ENCODE data around the gene LIN7A.

The LIN7A gene

DNA sequence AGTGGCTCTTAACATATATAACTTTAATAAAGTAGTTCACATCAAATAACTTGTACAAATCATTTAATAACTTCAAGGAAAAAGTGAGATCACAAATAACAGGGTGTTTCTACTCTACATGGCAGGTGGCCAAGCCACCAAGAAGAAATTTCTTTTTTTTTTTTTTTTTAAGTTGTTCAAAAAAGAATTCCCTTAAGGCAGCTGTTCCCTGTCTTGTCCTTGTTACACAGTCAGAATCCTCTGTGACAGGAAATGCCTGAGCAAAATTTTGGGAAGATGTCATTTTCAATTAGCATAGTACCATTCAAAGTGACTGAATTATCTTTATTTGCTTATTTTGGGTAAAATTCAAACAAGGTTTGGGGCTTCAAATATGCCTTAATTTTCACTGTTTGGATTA lies 79.4 kb downstream of the LIN7A start:
- no peak for DNase-seq (ENCODE audit: low read depth)

DNA sequence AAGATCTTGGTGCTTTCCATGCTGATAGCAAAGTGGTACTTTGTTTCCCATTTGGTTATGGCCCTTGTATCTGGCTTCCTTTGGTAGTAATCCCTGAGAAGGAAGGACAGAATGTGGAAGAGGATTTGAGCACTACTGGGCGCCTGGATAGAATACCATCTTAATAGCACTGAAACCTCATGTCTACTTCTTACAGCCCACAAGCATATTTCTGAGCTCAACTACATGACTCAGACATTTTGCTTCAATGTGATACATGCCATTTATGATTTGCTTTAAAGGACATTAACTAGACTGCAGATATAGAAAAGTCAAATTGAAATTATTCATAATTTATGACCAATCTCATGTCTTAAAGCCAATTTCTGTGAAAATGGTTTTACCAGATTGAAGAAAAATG lies 80.4 kb downstream of the LIN7A start:
- DNase-seq (ENCODE audit: low read depth), result peak; percentile 6

DNA sequence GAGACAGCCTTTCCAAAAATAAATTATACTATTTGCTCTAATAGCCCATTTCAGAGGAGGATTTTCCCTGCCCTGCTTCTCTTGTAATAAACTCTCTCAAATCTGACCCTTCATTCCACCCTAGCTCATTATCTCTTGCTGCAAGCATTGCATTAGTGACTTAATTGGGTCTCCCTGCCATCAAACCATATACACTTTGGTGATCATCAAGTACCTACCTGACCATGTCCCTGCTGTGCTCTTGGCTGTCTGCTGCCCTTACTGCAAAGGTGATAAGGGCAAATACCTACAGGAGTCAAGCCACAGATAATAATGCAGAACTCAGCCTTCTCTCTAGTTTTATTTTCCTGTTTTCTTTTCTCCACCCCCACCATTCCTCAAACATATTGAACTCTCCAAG lies 88.4 kb downstream of the LIN7A start:
- no peak for DNase-seq (ENCODE audit: low read depth)

DNA sequence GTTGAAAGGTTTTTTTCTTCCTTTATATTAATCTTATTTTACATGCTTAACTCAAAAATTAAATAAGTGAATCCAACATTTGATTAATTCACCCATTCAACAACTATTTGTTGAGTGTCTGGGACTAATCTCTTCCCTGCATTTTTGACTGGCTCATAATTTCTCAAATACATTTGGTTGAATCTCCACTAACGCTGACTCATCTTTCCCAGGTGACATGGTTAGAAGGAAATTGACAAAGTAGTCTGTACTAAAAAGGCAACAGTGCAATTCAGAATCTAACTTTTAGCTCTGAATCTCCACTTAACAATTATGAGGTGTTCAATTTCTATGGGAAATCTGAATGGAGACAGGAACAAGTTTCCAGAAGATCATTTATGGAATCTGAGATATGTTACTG lies 88.9 kb downstream of the LIN7A start:
- no peak for DNase-seq (ENCODE audit: low read depth)

DNA sequence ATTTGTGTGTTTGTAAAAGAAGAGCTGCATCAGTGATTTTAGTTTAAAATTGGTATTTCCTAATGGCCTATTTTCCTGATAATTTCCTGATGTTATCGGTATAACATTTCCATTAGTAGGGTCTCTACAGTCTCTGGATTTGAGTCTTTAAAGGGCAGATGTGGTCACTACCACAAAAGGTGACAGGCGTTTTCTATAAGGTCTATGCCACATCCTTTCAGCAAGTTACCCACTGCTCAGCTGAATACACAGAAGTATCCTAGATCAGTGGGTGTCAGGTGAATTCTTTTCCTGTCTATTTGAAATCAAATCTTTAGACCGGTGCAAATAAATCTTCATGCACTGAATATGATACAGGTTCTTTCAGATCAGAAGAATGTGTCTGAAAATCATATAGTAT lies 90.2 kb downstream of the LIN7A start:
- DNase-seq (ENCODE audit: low read depth), result no peak

DNA sequence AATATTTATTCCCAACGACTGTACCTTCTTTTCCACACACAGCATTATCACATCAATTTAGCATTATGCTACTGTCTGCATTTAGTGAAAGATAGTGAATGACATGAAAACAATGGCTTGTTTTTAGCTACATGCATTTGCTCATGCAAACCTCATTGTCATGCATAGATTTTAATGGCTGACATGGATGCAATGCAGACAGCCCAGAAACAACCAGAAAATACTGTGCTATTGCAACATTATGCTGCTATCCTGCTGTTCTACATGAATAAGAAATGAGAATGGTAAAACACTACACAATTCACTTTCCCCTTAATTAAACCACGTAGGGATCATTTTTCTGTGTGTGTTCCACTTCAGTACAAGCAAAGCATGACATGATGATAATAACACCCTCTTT lies 90.8 kb downstream of the LIN7A start:
- no peak for DNase-seq (ENCODE audit: low read depth)

DNA sequence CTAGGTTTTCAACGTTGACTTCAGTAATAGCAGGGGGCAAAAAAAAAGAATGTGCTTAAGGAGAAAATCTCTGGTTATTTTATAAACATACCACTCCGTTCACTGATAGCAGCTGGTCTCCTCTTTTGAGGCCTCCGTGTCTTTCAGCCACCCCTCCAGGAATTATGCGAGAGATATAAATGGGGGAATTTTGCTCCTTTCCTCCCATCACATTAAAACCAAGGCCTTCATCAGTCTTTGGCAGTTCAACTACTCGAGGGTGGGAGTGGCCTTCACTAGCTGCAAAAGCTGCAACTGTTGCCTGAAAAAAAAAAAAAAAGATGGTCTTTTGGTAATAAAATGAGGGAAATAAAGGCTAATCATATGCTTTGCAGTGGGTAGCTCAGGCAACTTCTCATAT lies 92.1 kb downstream of the LIN7A start:
- no peak for DNase-seq (ENCODE audit: low read depth)

DNA sequence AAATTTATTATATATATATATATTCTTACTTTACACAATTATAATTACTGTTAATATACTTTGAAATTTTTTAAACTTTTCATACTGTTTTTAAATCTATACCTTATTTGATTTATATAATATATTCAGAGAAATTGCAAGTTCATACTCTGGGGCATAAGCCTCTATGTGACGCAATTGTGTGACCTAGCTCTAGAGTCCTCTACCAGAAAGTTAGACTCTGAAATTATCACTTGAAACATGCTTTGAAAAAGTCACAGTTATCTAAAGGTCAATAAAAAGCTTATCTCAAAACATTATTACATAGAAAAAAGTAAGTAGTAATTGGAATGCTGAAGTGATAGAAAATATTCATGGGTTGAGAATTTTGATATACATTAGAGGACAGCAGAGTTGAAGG lies 93.8 kb downstream of the LIN7A start:
- DNase-seq (ENCODE audit: low read depth), result no peak

DNA sequence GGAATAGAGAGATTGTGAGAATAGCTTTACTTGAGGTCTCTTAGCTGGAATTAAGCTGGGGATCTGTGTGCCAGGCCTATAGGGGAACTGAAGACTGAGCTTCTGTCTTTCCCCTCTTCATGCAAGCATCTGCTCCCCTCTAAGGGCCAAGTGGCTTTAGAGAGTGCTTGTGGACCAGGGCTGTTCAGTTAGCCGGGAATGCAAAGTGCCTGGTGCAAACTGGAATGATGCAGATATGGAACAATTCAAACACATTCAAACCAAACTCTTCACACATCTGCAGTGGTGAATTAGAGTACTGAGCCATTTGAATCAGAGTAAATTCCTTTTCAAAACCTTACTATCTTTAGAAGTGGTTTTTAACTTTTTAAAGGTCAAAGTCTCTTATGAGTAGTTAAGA lies 99.0 kb downstream of the LIN7A start:
- DNase-seq (ENCODE audit: low read depth), result no peak

DNA sequence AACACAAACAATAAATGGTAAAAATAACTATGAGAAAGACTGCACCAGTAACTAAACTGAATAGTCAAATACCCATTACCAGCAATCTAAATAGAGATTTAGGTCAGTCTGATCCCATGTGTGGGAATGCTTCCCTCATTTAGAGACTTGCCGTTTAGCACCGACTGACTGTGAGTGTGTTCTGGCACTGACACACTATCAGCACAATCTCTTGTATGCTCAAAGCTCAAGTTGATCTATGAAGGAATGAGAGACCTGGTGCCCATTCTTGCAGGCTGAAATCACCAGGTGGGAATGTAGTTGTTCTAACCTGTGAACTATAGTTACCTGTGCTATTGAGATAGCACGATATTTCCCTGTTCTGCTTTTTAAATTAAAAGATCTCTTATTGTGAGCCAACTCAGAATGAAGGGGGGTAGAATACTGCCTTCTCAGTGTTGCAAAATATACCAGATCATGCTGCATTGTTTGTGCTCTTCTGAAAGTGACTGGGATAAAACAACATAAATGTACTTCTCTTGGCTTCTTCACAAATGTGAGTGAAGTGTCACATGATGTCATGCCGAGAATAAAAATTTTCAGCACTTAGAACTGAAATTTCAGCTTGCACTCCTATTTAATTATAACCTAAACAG lies 99.6 kb downstream of the LIN7A start:
- peak; percentile 34 for DNase-seq (ENCODE audit: low read depth)

DNA sequence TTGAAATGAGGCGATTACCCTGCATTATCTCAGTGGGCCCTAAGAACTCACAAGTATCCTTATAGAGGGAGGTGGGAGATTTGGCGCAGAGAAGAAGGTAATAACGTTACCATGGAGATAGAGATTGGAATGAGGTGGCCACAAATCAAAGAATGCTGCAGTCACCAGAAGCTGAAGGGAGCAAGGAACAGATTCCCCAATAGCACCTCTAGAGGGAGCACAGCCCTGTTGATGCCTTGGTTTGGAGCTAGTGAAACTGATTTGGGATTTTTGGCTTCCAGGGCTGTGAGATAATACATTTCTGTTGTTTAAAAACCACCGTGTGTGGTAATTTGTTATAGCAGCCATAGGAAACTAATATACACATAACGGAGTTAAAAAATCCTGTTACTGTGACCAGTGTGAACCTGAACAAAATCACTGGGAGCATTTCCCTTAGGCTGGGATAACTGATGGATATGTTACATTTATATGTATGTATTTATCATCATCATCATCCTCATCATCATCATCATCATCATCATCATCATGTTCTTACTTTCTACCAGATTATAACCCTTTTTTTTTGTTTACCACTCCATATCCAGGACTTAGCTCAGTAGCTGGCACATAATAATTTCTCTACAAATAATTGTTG lies 100.3 kb downstream of the LIN7A start:
- peak; percentile 75 for DNase-seq (ENCODE audit: low read depth)

DNA sequence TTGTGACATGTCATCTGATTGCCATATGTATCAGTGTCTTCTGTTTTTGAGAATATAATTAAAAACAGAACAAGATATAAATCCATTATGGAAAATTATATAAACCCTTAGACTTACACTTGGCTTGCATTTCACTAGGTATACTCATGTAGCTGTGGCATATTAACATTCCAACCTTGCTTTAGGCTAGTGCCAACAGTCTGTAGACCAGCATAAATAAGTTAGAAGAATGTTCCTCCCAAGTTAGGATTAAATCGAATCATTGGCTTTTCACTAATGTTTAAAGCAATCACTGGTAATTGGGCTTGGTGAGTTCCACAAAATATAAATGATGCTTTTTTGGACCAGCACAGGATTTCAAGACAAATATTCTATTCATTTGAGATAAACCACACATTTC lies 103.0 kb downstream of the LIN7A start:
- no peak for DNase-seq (ENCODE audit: low read depth)

DNA sequence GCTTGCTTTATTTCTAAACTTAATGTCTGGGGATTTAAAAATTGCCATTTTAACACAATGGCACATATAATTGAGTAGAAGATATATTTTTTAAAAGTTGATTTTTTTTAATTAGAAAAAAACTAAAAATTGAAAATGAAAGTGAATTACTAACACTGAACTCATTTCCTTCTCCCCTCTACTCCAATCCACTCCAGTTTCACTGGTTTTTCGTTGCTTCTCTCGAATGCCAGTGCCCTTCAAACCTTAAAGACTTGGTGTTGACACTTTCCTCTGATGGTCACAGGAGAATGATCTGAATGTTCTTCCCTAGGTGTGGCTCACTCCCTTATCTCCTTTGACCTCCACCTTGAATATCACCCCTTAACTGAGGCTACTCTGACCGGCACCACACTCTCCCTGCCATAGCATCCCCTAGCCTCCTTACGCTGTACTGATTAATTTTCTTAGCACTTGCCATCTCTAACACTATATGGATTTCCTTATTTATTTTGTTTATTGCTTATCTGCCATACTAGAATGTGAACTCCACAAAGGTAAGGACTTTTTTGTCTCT lies 107.1 kb downstream of the LIN7A start:
- no peak for DNase-seq (ENCODE audit: low read depth)

DNA sequence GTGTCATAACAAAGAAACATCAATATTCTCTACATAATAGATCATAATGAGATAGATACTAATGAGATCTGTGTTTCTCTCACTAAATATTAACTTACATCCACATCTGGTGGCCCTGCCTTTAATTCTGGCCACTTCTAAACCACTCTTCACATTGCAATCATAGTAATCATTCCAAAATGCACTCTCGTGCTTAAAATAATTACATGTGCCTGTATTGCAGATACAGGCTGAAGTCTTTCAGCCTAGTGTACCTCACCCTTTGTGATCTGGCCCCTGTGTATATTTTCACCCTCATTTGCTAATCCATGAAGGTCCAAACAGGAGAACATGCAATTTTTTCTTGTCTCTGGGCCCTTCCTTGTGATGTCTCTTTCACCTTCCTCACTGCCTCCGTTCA lies 108.0 kb downstream of the LIN7A start:
- peak; percentile 44 for DNase-seq (ENCODE audit: low read depth)

DNA sequence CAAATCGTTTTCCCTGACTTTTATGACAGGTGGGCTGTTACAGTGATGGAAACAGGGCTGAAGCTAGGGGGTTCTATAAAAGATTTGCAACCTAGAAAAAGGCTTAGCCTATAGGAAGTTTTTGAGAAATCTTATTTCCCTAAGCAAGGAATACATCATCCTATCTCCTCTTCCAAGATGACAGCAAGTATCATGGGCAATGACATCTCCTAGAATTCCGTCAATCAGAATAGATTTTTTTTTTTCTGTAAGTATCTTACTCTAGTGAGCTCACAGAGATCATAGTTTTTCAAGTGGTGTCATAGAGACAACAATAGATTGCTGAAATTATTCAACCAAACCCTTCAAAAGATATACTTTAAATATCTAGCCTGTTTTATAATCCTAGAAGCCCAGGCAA lies 112.2 kb downstream of the LIN7A start:
- no peak for DNase-seq (ENCODE audit: low read depth)

DNA sequence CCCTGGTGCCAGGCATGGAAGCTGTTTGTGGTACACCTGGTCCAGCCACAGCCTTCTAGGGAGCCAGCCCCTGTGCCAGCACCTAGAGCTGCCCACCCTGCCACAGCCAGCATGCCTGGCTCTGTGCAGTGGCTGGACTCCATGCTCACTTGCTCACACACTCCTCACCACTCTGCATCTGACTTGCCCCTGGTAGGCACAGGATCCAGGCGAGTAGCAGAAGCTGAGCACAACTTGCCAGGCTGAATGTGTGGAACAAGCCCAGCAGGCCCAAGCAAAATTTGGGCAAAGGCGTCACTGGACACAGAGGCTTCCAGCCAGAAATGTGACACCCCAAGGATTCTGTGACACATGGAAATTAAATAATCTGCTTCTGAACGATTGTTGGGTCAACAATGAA lies 114.3 kb downstream of the LIN7A start:
- DNase-seq (ENCODE audit: low read depth), result no peak

DNA sequence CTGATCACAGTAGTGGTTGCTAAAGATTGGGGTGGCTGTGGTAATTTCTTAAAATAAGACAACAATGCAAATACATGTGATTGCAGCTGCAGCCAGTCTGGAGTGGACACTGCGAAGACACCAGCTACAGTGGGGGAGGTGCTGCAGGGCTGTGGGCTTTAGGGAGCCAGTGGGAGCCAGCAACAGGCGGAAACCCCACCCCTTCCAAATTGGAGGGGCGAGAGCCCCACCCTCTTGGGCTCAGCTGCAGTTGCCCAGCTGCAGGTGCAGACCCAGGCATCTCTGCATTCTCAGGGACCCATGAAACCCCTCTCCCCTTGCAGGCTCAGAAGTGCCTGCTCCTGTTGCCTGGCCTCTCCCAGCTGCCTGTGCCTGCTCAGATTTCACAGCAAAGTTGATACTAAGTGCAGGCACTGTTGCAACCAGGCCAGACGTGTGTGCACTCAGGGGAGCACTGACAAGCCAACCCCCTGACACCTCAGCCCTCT lies 116.2 kb downstream of the LIN7A start:
- no peak for DNase-seq (ENCODE audit: low read depth)

DNA sequence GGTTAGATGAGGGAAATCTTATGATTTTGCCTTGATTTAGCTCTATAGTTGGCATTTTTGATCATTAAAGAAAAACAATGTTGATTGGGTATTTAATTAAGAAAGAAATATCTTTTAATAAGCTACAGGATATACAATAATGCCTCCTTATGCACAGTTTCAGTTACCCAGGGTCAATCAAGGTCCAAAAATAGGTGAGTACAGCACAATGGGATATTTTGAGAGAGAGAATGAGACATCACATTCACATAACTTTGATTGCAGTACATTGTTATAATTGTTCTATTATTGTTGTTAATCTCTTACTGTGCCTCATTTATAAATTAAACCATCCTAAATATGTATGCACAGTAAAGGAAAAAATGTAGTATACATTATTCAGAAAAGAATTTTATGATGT lies 118.9 kb downstream of the LIN7A start:
- no peak for DNase-seq (ENCODE audit: low read depth)

DNA sequence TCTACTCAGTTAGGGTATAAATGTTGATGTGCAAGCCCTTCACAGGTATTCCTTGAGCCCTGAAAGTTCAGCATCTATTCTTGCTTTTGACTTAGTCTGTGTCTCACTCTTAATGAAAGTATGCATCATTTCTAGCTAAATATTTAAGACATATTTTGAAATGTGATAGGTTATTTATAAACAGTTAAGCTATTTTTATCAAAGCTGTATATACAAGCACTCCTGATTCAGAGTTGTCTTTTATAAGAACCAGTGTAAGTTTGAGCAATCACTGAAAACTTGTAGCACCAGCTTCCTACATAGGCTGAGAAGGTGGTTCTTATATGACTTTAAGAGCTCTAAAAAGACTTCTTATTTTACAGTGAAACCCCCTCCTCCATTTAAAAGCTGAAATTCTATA lies 122.4 kb downstream of the LIN7A start:
- DNase-seq (ENCODE audit: low read depth), result peak; percentile 50

DNA sequence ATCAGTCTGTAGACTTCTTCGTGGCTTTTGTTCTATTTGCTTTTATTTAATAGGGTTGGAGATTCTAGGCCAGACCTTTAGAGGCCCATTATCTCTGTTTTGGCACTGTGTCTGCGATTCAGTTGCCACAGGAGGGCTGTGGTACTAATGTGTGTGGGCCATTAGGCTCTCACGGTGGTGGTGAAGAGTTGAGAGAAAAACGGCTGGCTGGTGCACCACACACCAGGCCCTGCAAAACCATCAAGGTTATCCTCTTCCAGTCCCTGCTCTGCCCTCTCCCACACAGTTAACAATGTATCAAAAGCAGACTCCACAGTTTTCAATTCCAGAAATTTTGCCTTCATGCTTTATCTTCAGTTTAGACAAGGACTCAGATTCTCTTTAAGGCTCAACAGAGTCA lies 123.3 kb downstream of the LIN7A start:
- no peak for DNase-seq (ENCODE audit: low read depth)

DNA sequence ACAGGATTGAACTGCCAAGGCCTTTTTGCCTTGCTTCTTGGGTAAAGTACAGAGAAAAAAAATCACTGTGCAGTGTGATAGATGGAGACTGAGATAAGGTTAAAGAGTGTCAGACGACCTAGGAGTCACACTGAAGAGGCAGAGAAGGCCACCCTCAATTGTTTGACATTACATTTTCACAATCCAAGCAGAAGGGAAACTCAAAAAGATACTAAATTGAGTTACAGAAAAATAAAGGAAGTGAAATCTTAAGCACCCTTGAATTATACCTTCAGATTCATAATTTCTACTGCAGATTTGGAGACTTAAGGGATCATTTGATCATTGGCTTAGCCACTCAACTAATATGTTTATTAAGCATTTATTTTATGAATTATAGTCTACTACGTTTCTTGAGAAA lies 123.9 kb downstream of the LIN7A start:
- no peak for DNase-seq (ENCODE audit: low read depth)

DNA sequence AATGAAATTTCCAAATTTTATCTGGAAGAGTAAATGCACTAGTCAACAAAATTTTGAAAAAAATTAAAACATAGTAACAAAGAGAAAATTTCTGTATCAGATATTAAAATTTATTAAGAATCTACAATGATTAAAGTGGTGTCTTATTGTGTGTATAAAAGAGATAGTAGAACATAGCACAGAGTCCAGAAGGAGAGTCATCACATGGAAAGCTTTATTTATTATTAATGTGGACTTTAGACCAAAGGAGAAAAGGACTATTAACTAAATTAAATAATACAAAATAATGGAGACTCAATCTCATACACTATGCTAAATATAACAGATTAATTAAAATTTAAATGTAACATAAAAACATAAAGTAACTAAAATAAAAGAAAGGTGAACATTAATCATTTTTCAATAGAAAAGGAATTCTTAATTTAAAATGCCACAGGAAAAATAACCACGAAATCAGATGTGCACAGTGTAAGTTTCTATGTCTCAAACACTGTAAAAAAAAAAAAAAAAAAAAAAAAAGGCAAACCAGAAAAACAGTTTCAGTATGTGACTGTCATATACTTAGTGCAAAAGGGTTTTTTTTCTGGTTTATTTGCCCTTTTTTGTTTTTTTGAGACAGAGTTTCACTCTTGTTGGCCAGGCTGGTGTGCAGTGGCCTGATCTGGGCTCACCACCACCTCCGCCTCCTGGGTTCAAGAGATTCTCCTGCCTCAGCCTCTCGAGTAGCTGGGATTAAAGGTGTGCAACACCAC lies 125.6 kb downstream of the LIN7A start:
- no peak for DNase-seq (ENCODE audit: low read depth)

DNA sequence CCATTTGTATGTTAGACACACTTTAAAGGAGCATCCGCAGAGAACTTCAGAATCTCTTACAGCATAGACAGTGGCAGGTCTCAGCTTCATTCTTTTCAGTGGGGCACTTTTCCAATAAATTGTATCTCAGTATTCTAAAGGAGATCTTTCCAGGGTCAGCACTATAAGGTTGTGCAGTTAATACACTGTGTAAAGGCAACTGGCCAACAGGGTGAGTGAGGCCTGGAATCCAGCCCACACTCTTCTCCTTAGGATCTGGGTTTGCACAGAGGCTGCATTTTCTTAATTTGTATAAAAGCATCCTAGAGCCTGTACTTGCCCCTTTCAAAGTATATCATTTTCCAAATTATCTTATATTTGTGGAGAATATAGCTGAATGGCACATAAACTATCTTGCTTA lies 126.9 kb downstream of the LIN7A start:
- DNase-seq (ENCODE audit: low read depth), result no peak
